A549 (cell line): ENCODE results near the gene NDUFA13.

Experiments
- CTCF ChIP-seq: fragments of >200 bp; sonication (Bioruptor Twin); formaldehyde crosslinking; IDR thresholded peaks from 3 replicates; pipeline ENCODE4 v1.5.1; 2016
- EP300 ChIP-seq, 2 experiments: fragments of >200 bp; sonication (Bioruptor Twin); formaldehyde crosslinking; IDR thresholded peaks; 2 replicates in 1 of 2; 3 replicates in 1 of 2; pipeline ENCODE4 v1.6.1; 2016 to 2017
- FOSL2 ChIP-seq, 2 experiments: fragments of 450-650 bp in 1 of 2; fragments of >200 bp in 1 of 2; sonication (Bioruptor Twin) in 1 of 2; formaldehyde crosslinking; IDR thresholded peaks; 2 replicates each; pipeline versions ENCODE4 v1.5.0 to v1.6.1; 2016 to 2020; ENCODE audit warnings: mild to moderate bottlenecking in 1 of 2, moderate library complexity in 1 of 2
- HDAC2 ChIP-seq: fragments of 200-600 bp; sonication (generic); IDR thresholded peaks from 2 replicates; pipeline ENCODE4 v1.6.1; 2016
- MAX ChIP-seq: IDR thresholded peaks from 2 replicates; pipeline ENCODE4 v1.6.1; 2012
- MAZ ChIP-seq: fragments of 150-350 bp; IDR thresholded peaks from 2 replicates; pipeline ENCODE4 v1.6.1; 2014; ENCODE audit warnings: antibody characterized with exemption, low read depth, low read length, borderline replicate concordance
- NR3C1 ChIP-seq: fragments of >200 bp; sonication (Bioruptor Twin); formaldehyde crosslinking; IDR thresholded peaks from 3 replicates; pipeline ENCODE4 v1.6.1; 2017
- POLR2A ChIP-seq: IDR thresholded peaks from 2 replicates; pipeline ENCODE4 v1.6.1; 2012; ENCODE audit warnings: mild to moderate bottlenecking, low read length
- RFX5 ChIP-seq: fragments of 450-650 bp; IDR thresholded peaks from 2 replicates; pipeline ENCODE4 v1.7.1; 2014; ENCODE audit warnings: antibody characterized with exemption, mild to moderate bottlenecking, moderate library complexity
- TP53 ChIP-seq: fragments of 250-450 bp; sonication (Bioruptor Pico); IDR thresholded peaks from 2 replicates; pipeline ENCODE4 v1.5.0; 2021; ENCODE audit warnings: mild to moderate bottlenecking, moderate library complexity

- no peak for TF ChIP-seq EP300 (IDR thresholded peaks at IDR 0.05)
- no peak for TF ChIP-seq HDAC2
- TF ChIP-seq FOSL2 (IDR thresholded peaks at IDR 0.05) = no peak
- no peak for TF ChIP-seq FOSL2 (CRISPR knock-in tag; IDR thresholded peaks at IDR 0.05)
- TF ChIP-seq MAZ = no peak
- TF ChIP-seq CTCF = no peak
- TF ChIP-seq MAX = no peak
- TF ChIP-seq RFX5 = no peak
- no peak for TF ChIP-seq NR3C1
- TF ChIP-seq TP53 (CRISPR knock-in tag) = no peak
- no peak for TF ChIP-seq POLR2A
These were observed 50.3 kb downstream of the NDUFA13 start for GRCh38 chr19:19566306-19566705.
